Kasumi-1 (cell line): ENCODE results near the gene SPACA4.

Experiments used
- DNase-seq, 2 experiments: peaks; one replicate each; lab custom pipeline; 2025; lab: John Stamatoyannopoulos, UW

The SPACA4 gene

GRCh38 chr19:48651683-48652048 is 45.1 kb downstream of the SPACA4 start:
- DNase-seq, result no peak

GRCh38 chr19:48654299-48655059 is 47.9 kb downstream of the SPACA4 start:
- no peak for DNase-seq

- DNase-seq, result no peak
Measured at GRCh38 chr19:48656840-48657474, 50.4 kb downstream of the SPACA4 start.
